ENCODE results near the gene NKAPD1. TPM values are rescaled to one million over a fixed set of nuclear protein-coding genes. Genes with fewer than 3 reads are reported as not detected.

The NKAPD1 gene
- total RNA-seq, 1 experiment from 2014 or later = 27.5 TPM

GRCh38 chr11:112029460-112029859 lies 44.6 kb upstream of the NKAPD1 start:
- TF ChIP-seq CTCF (IDR thresholded peaks at IDR 0.05; ENCODE audit: unreplicated experiment) = no peak
- ChIA-PET POLR2A (no interaction called here), CTCF (no interaction called here)
- peaks cover 54% of the 10 kb centered on the region for H3K36me3 Mint-ChIP-seq (ENCODE audit: insufficient read depth, unreplicated experiment)
- intact Hi-C loops (cut with micrococcal nuclease) = no loop called here
- H3K4me1 Mint-ChIP-seq (ENCODE audit: insufficient read depth, unreplicated experiment) = peaks cover under 1% of the 10 kb centered on the region
- DNase-seq (ENCODE audit: unreplicated experiment) = no peak
- no peak overlapping the region for H3K4me3 Mint-ChIP-seq (ENCODE audit: unreplicated experiment)
- no peaks in the 10 kb centered on the region for H3K27me3 Mint-ChIP-seq (ENCODE audit: insufficient read depth, unreplicated experiment)
- no peaks in the 10 kb centered on the region for H3K9me3 Mint-ChIP-seq (ENCODE audit: unreplicated experiment)
- H3K27ac Mint-ChIP-seq (ENCODE audit: low read depth, unreplicated experiment) = peak overlapping the region; percentile 31
- no TSS peak for BruUV-seq (replicated peaks)

GRCh38 chr11:112033902-112034301 lies 40.2 kb upstream of the NKAPD1 start:
- H3K4me1 Mint-ChIP-seq (ENCODE audit: insufficient read depth, unreplicated experiment) = no peaks in the 10 kb centered on the region
- peak overlapping the region; percentile 9 for H3K27ac Mint-ChIP-seq (ENCODE audit: low read depth, unreplicated experiment)
- POLR2A ChIA-PET = interaction anchor here (0.8 kb wide), 2 partner anchors 10 to 11 kb away, joined by 3 read pairs; no protein-coding TSS in a partner anchor
- intact Hi-C loops (cut with micrococcal nuclease) = no loop called here
- no peak overlapping the region for H3K4me3 Mint-ChIP-seq (ENCODE audit: unreplicated experiment)
- no peak for DNase-seq (ENCODE audit: unreplicated experiment)
- H3K36me3 Mint-ChIP-seq (ENCODE audit: insufficient read depth, unreplicated experiment) = peaks cover 82% of the 10 kb centered on the region
- CTCF ChIA-PET = interaction anchor here (0.6 kb wide), 1 partner anchor 53 kb away, joined by 3 read pairs; no protein-coding TSS in a partner anchor
- H3K9me3 Mint-ChIP-seq (ENCODE audit: unreplicated experiment) = no peaks in the 10 kb centered on the region
- no TSS peak for BruUV-seq (replicated peaks)
- TF ChIP-seq CTCF (IDR thresholded peaks at IDR 0.05; ENCODE audit: unreplicated experiment) = no peak
- H3K27me3 Mint-ChIP-seq (ENCODE audit: insufficient read depth, unreplicated experiment) = no peaks in the 10 kb centered on the region

- Mint-ChIP-seq H3K27ac (ENCODE audit: low read depth, unreplicated experiment) (no peak overlapping the region), H3K4me1 (ENCODE audit: insufficient read depth, unreplicated experiment) (peaks cover 16% of the 10 kb centered on the region), H3K27me3 (ENCODE audit: insufficient read depth, unreplicated experiment) (no peaks in the 10 kb centered on the region), H3K36me3 (ENCODE audit: insufficient read depth, unreplicated experiment) (peaks cover 74% of the 10 kb centered on the region), H3K4me3 (ENCODE audit: unreplicated experiment) (no peak overlapping the region), H3K9me3 (ENCODE audit: unreplicated experiment) (no peaks in the 10 kb centered on the region)
- DNase-seq (ENCODE audit: unreplicated experiment) = no peak
- BruUV-seq (replicated peaks) = no TSS peak
- intact Hi-C loops (cut with micrococcal nuclease) = no loop called here
- ChIA-PET POLR2A (no interaction called here), CTCF (interaction anchor here (0.6 kb wide), 1 partner anchor 497 kb away, joined by 3 read pairs; no protein-coding TSS in a partner anchor)
- TF ChIP-seq CTCF (IDR thresholded peaks at IDR 0.05; ENCODE audit: unreplicated experiment) = no peak
These were observed 36.6 kb upstream of the NKAPD1 start for GRCh38 chr11:112037527-112037926.

GRCh38 chr11:112042161-112042960 lies 31.7 kb upstream of the NKAPD1 start:
- intact Hi-C loops (cut with micrococcal nuclease) = no loop called here
- Mint-ChIP-seq H3K4me1 (ENCODE audit: insufficient read depth, unreplicated experiment) (peaks cover 19% of the 10 kb centered on the region), H3K4me3 (ENCODE audit: unreplicated experiment) (no peak overlapping the region), H3K27ac (ENCODE audit: low read depth, unreplicated experiment) (peak overlapping the region; percentile 49), H3K9me3 (ENCODE audit: unreplicated experiment) (no peaks in the 10 kb centered on the region), H3K36me3 (ENCODE audit: insufficient read depth, unreplicated experiment) (peaks cover 84% of the 10 kb centered on the region), H3K27me3 (ENCODE audit: insufficient read depth, unreplicated experiment) (no peaks in the 10 kb centered on the region)
- TF ChIP-seq CTCF (IDR thresholded peaks at IDR 0.05; ENCODE audit: unreplicated experiment) = no peak
- CTCF ChIA-PET = interaction anchor here (0.6 to 1.8 kb wide), 5 partner anchors 11 to 243 kb away, joined by 3 to 5 read pairs (median 3); no protein-coding TSS in a partner anchor
- POLR2A ChIA-PET = interaction anchor here (0.8 to 2.1 kb wide), 4 partner anchors 19 to 116 kb away, joined by 3 to 8 read pairs (median 4); partner anchors contain the start of genes NKAPD1 and PIH1D2
- peak; percentile 49 for DNase-seq (ENCODE audit: unreplicated experiment)
- no TSS peak for BruUV-seq (replicated peaks)
